Activated T-cell treated with anti-CD3 and anti-CD28 coated beads, Interleukin-2, amount 50 U/mL, for 72 hours (primary cell): ENCODE data around the gene TTI1. TPM values are rescaled to one million over a fixed set of nuclear protein-coding genes. Genes with fewer than 3 reads are reported as not detected.

Experiments used
- ATAC-seq, 2 donors: fragments of 150-1000 bp; cut with Tn5 transposase; replicated peaks in 1 of 2; 2 replicates each; pipeline ENCODE4 v1.10.0; 2021; ENCODE audit warnings: moderate library complexity in 2 of 2, mild to moderate bottlenecking in 1 of 2
- DNase-seq, 2 donors: peaks; one replicate each; pipeline ENCODE4 v3.0.0; 2021 to 2022; ENCODE audit warnings: mixed read lengths in 1 of 2
- H3K27ac Mint-ChIP-seq: one replicate; pipeline ENCODE4 v1.8.0; 2022; ENCODE audit warnings: mild to moderate bottlenecking, moderate library complexity, mixed read lengths
- H3K27me3 Mint-ChIP-seq: one replicate; pipeline ENCODE4 v1.8.0; 2022; ENCODE audit warnings: low read depth, mixed read lengths
- H3K36me3 Mint-ChIP-seq, 2 donors: one replicate each; pipeline ENCODE4 v1.8.0; 2022; ENCODE audit warnings: mixed read lengths in 2 of 2, mild to moderate bottlenecking in 1 of 2; ENCODE audit not compliant: insufficient read depth in 2 of 2
- H3K4me1 Mint-ChIP-seq: one replicate; pipeline ENCODE4 v1.8.0; 2022; ENCODE audit warnings: low read depth, mixed read lengths
- H3K4me3 Mint-ChIP-seq, 2 donors: one replicate each; pipeline ENCODE4 v1.8.0; 2022; ENCODE audit warnings: mild to moderate bottlenecking in 2 of 2, mixed read lengths in 2 of 2, moderate library complexity in 2 of 2
- H3K9me3 Mint-ChIP-seq, 2 donors: one replicate each; pipeline ENCODE4 v1.8.0; 2022; ENCODE audit warnings: mixed read lengths in 2 of 2
- total RNA-seq, 2 donors: library from RNA; stranded (reverse); gene quantifications; one replicate each; pipeline ENCODE4 v1.2.3, GENCODE V29; 2022

The TTI1 gene
- total RNA-seq, 2 donors from 2014 or later = 25.8 to 26.6 TPM

DNA sequence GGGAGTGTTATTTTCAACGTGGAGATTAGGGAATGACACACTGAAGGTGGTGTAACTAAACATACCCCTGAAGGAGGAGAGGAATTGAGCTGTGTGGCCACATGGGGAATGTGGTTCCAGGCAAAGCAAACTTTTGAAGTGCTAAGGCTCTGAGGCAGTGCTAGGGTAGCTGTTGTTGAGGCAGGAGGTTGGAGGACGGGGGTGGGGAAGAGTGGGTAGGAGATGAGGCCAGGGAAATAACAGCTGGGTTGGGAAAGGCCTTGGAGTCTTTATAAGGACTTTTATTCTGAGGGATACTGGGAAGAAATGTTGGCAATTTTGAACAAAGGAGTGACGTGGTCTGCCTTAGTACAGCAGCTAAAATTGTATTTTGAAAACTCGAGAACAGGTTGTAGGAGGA, 13.3 kb upstream of the TTI1 start:
- peaks cover 67% of the 10 kb centered on the region for H3K4me1 Mint-ChIP-seq
- H3K4me3 Mint-ChIP-seq = no peak overlapping the region

DNA sequence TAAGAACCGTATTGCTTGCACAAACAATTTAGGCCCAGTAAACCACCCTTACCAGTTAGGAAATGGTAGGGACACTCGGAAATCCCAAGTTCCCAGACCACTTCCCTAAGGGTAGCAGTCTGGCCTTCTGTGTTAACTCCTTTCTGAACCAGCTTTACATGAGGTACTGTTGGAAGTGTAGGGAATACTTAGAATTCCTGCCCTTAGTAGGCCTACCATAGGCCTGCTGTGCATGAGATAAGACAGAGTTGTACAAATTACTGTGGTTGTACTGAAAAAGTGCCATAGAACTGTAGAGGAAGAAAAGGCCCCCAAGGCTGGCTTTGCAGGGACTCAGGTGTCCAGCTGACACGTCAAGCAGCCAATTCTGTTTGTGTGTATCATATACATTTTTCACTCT, 11.4 kb upstream of the TTI1 start:
- Mint-ChIP-seq H3K4me1 (peaks cover 58% of the 10 kb centered on the region), H3K4me3 (no peak overlapping the region), H3K9me3 (no peaks in the 10 kb centered on the region), H3K27ac (no peak overlapping the region), H3K27me3 (no peaks in the 10 kb centered on the region), H3K36me3 (peaks cover under 1 to 26% of the 10 kb centered on the region in 2 donors)
- DNase-seq (no peak), ATAC-seq (no peak)

More for the DNA sequence above, 13.3 kb upstream of the TTI1 start:
- no peak for DNase-seq
- Mint-ChIP-seq H3K27me3 (no peaks in the 10 kb centered on the region), H3K36me3 (peaks cover 4 to 27% of the 10 kb centered on the region in 2 donors), H3K27ac (peak overlapping the region; percentile 66), H3K9me3 (no peaks in the 10 kb centered on the region)
- ATAC-seq = no peak

DNA sequence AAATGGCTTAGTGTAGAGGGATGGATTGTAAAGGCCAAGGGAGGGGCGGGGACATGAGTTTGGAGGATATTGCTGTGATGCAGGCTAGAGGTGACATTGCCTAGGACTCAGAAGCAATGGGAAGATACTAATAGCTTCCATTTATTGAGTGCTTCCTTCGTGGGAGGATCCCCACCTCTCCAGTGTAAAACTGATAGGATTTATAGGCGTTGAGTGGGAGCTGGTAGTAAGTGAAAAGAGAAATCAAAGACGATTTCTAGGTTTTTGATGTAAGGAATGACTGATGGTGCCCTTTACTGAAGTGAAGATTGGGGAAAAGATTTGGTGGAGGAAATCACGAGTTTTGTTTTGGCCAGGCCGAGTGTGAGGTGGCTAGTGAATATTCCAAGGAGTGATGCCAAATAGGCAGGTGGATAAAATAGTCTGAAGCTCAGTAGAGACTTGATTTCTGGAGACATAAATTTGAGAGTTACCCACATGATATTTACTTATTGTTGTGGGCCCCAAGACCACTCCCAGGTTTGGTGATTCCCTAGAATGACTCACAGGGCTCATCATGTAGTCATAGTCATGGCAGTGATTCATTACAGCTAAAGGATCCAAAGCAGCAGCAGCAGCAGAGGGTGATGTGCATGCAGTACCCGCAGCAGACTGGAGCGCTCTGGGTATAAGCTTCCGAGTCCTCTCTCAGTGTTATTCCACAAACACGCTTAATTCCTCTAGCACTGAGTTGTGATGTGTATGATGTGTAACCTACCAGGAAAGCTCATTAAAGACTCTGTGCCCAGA, 10.4 kb upstream of the TTI1 start:
- DNase-seq = peak; percentile 27 to 52
- Mint-ChIP-seq H3K9me3 (no peaks in the 10 kb centered on the region), H3K27me3 (no peaks in the 10 kb centered on the region), H3K4me3 (peak overlapping the region in 1 of 2 donors; percentile 6), H3K36me3 (peaks cover 0 to 25% of the 10 kb centered on the region in 2 donors), H3K27ac (peak overlapping the region; percentile 0), H3K4me1 (peaks cover 54% of the 10 kb centered on the region)
- ATAC-seq = peak; percentile 99

DNA sequence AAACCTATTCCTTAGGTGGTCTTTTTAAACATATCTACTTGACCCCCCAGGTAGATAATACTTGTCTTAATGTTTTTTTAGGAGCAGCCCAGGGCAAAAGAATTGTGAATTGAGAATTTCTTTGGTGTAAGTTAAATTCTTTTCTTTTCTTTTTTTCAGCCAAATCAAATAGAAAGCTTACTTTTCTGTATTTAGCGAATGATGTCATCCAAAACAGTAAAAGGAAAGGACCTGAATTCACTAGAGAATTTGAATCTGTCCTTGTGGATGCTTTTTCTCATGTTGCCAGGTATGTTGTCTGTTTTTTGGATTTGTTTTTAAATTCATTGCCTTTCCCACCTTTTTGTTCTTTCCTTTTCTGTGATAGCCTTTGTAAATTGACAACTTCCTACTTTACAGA, 7.0 kb upstream of the TTI1 start:
- peak overlapping the region; percentile 20 for H3K27ac Mint-ChIP-seq
- no peaks in the 10 kb centered on the region for H3K27me3 Mint-ChIP-seq
- H3K4me1 Mint-ChIP-seq = peaks cover 60% of the 10 kb centered on the region
- DNase-seq (no peak), ATAC-seq (no peak)
- peaks cover 0 to 26% of the 10 kb centered on the region in 2 donors for H3K36me3 Mint-ChIP-seq
- no peak overlapping the region for H3K4me3 Mint-ChIP-seq
- H3K9me3 Mint-ChIP-seq = no peaks in the 10 kb centered on the region

DNA sequence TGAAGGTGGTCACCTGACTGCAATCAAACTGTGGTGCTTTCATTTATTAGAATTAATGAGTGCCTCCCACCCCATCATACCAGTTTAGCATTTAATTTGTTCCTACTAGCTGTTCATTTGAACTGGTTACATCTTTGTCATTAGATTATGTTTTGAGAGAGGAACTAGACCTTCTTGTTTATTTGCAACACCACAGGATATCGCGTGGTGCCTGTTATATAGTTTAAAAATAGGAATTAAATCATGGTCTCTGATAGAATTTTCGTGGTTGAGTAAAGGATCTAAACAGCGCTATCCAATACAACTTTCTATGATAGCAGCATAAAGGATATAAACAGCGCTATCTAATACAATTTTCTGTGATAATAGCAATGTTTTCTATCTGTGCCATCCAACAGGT, 3.1 kb upstream of the TTI1 start:
- Mint-ChIP-seq H3K4me3 (peak overlapping the region in 1 of 2 donors; percentile 45), H3K9me3 (no peaks in the 10 kb centered on the region), H3K4me1 (peaks cover 52% of the 10 kb centered on the region), H3K27me3 (no peaks in the 10 kb centered on the region), H3K36me3 (peaks cover 3 to 12% of the 10 kb centered on the region in 2 donors), H3K27ac (no peak overlapping the region)
- ATAC-seq = no peak
- DNase-seq = no peak

DNA sequence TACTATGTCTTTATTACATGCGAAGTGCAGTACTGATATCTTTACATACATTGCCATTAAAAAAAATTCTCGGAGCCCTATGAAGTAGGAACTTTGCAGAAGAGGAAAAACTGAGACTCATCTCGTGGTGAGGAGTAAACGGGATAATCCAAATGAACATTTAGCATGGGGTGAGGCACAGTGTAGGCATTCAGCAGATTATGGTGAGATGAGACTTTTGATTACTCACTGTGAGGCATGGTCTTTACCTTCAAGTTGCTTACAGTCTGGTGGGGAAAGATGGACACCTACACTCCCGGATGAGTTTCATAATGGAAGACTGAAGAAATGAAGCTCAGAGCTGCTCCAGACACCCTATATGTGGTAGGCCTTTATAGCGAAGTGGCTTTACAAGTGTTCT, 1.7 kb upstream of the TTI1 start:
- H3K4me3 Mint-ChIP-seq = peak overlapping the region; percentile 84 to 98
- no peaks in the 10 kb centered on the region for H3K9me3 Mint-ChIP-seq
- peak overlapping the region; percentile 95 for H3K27ac Mint-ChIP-seq
- no peak for ATAC-seq
- peaks cover 3 to 8% of the 10 kb centered on the region in 2 donors for H3K36me3 Mint-ChIP-seq
- peaks cover 57% of the 10 kb centered on the region for H3K4me1 Mint-ChIP-seq
- no peaks in the 10 kb centered on the region for H3K27me3 Mint-ChIP-seq
- DNase-seq = no peak

DNA sequence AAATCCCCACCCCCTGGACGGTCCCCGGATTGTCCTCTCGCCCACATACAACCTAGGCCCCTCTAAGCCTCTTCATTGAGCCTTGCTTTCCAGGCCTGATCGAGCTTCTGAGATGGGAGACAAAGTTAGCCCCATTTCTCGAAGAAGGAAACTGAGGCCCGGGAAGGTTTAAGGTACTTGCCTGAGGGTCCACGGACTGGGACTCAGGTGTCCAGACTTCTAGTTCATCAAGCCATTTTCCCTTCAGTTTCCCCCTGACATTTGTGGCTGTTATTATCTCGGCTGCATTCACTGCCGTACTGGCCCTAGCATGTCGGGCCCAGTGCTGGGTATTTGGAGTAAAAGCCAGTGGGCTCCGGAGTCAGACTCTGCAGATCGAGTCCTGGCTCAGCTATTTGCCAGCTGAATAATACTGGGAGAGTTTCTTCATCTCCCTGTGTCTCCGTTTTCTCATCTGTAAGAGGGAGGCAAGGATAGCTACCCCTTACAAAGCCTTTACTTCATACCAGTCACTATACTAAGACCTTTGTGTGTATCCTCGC, 923 bp upstream of the TTI1 start:
- no peaks in the 10 kb centered on the region for H3K27me3 Mint-ChIP-seq
- no peaks in the 10 kb centered on the region for H3K9me3 Mint-ChIP-seq
- H3K4me3 Mint-ChIP-seq = peak overlapping the region; percentile 84 to 98
- H3K4me1 Mint-ChIP-seq = peaks cover 64% of the 10 kb centered on the region
- ATAC-seq = no peak
- DNase-seq = peak in 1 of 2 donors; percentile 8
- peaks cover 6 to 10% of the 10 kb centered on the region in 2 donors for H3K36me3 Mint-ChIP-seq
- peak overlapping the region; percentile 95 for H3K27ac Mint-ChIP-seq

DNA sequence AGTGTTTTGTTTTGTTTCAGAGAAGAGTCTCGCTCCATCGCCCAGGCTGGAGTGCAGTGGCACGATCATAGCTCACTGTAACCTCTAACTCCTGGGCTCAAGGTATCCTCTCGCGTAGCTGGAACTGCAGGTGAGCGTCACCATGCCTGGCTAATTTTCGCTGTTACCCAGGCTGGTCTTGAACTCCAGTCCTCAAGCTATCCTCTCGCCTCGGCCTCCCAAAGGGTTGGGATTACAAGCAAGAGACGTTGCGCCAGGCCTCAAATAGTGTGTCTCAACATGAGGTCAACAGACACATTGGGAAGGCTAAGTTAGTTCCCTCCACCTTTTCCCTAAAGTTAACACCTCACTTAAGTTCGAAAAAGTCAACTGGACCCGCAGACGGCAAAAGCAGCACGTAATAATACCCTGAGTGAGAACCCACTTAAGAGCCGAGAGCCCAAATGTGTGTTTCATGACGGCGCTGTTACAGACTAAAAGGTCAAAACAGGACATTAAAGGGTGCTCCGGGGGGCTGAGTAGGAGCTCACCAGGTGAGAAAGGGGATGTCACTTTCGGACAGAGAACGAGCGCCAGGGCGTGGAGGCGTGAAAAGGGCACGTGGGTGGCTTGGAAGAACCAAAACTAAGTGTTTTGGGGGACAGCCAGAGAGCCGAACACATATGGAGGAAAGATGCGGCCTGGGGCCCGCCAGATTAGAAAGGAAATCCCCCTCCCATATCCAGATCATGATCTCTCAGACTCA, 499 bp downstream of the TTI1 start:
- peak; percentile 53 to 56 for ATAC-seq
- H3K4me3 Mint-ChIP-seq = peak overlapping the region; percentile 84 to 98
- peaks cover 75% of the 10 kb centered on the region for H3K4me1 Mint-ChIP-seq
- DNase-seq = peak in 1 of 2 donors; percentile 69
- peaks cover 6 to 9% of the 10 kb centered on the region in 2 donors for H3K36me3 Mint-ChIP-seq
- H3K27ac Mint-ChIP-seq = peak overlapping the region; percentile 95
- H3K27me3 Mint-ChIP-seq = no peaks in the 10 kb centered on the region
- H3K9me3 Mint-ChIP-seq = no peaks in the 10 kb centered on the region

DNA sequence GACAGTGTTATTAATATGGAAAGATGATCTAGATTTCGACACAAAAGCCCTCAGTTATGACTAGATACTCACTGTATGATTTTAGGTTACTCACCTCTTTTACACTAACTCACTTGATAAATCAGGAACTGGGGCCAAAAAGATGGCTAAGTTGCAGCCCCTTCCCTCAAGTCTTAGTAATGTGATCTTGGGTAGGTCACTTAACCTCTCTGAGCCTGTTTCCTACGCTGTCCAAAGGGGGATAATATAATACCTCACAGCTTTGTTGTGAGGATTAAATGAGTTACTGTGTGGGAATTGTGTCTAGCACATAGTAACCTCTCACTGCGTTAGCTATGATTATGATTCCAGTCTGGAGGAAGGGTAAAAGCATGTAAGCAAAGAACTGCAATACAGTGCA, 1.3 kb downstream of the TTI1 start:
- DNase-seq (no peak), ATAC-seq (no peak)
- Mint-ChIP-seq H3K27me3 (no peaks in the 10 kb centered on the region), H3K9me3 (no peaks in the 10 kb centered on the region), H3K4me1 (peaks cover 68% of the 10 kb centered on the region), H3K4me3 (peak overlapping the region; percentile 84 to 98), H3K27ac (peak overlapping the region; percentile 95), H3K36me3 (peaks cover 3 to 6% of the 10 kb centered on the region in 2 donors)

DNA sequence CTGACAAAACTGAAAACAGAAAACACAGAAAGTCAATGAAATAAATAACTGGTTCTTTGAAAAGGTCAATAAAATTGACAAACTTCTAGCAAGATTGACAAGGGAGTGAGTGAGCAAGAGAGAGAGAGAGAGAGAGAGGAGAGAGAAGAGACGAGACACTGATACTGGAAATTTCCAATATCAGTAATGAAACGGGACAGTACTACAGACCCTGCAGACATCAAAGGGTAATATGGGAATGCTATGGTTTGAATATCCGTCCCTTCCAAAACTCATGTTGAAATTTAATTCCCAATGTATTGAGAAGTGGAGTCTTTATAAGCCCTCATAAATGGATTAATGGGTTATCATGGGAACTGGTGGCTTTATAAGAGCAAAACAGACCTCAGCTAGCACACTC, 3.8 kb downstream of the TTI1 start:
- Mint-ChIP-seq H3K4me1 (peaks cover 71% of the 10 kb centered on the region), H3K9me3 (no peaks in the 10 kb centered on the region), H3K27me3 (no peaks in the 10 kb centered on the region), H3K4me3 (peak overlapping the region in 1 of 2 donors; percentile 29), H3K36me3 (peaks cover 5% of the 10 kb centered on the region in 2 donors), H3K27ac (no peak overlapping the region)
- ATAC-seq = no peak
- no peak for DNase-seq

DNA sequence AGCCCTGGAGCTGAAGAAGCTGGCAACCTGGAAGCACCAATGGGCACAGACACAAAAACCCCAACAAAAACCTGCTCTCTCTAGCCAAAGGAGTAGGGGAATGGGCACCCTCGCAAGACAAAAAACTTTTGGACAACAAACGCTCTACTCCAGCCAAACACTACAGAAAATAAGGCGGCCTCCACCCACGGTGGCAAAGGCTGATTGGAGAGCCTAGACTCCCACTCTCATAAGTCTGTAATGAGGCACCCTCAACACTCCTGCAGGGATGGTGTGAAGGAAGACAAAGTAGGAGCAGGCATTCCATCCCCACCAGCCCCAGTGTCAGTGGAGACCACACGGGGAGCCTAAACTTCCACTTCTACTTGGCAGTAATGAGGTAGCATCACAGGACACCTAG, 8.8 kb downstream of the TTI1 start:
- H3K4me1 Mint-ChIP-seq = peaks cover 49% of the 10 kb centered on the region
- no peaks in the 10 kb centered on the region for H3K9me3 Mint-ChIP-seq
- H3K27ac Mint-ChIP-seq = no peak overlapping the region
- H3K27me3 Mint-ChIP-seq = no peaks in the 10 kb centered on the region
- H3K36me3 Mint-ChIP-seq = peaks cover 6 to 9% of the 10 kb centered on the region in 2 donors
- no peak overlapping the region for H3K4me3 Mint-ChIP-seq
- ATAC-seq (no peak), DNase-seq (no peak)

DNA sequence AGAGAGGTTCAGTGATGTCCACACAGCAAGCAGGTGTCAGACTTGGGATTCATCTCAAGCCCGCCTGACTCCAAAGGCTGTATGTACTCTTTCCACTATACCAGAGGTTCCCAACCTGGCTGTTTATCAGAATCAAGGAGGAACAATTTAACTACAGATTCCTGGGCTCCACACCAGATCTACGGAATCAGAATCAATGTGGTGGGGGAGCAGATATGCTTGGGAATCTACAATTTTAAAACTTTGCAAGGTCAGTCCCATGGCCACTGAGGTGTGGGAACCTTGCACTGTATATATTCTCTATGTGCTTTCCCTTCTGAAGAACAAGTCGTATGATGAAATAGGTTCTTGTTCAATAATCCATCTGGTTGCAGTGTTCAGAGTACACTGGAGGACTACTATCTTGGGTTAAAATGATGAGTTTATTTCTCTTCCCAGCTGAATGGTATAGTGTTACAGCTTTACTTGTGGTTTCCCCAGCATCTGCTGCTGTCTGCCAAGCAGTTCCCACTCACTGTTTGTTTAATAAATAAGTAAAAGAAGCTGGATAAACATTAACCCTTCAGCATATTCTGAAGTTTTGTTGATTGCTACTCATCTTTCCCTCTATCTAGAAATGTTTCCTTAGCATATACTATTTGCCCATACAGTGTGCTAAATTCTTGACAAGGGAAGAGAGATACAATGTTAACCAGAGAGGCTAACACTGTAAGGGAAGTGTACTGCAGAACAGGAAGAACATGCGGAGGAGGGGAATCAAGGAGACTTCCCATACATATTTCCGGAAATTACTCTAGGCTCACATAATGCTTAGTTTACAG, 9.9 kb downstream of the TTI1 start:
- Mint-ChIP-seq H3K4me3 (no peak overlapping the region), H3K27me3 (no peaks in the 10 kb centered on the region), H3K4me1 (peaks cover 39% of the 10 kb centered on the region), H3K9me3 (peaks cover under 1 to 1% of the 10 kb centered on the region in 2 donors), H3K36me3 (peaks cover 9 to 15% of the 10 kb centered on the region in 2 donors), H3K27ac (no peak overlapping the region)
- DNase-seq = no peak
- no peak for ATAC-seq
